ENCODE data around the gene AFF3.

GRCh38 chr2:99977966-99978365, 164.4 kb downstream of the AFF3 start:
- TF ChIP-seq CTCF (IDR thresholded peaks at IDR 0.05), result no peak
- no peak for TF ChIP-seq POLR2A (IDR thresholded peaks at IDR 0.05)
